ENCODE measurements around the gene CCDC70.
A peak's percentile ranks its signal among the peaks of the same experiment; 100 is the strongest.

The CCDC70 gene

GRCh38 chr13:51831519-51831918 is 30.2 kb upstream of the CCDC70 start:
- H3K4me3 ChIP-seq, result no peak overlapping the region
- no peaks in the 10 kb centered on the region for H3K36me3 ChIP-seq
- no peaks in the 10 kb centered on the region for H3K9me3 ChIP-seq
- no peak overlapping the region for H3K27ac ChIP-seq
- no peaks in the 10 kb centered on the region for H3K27me3 ChIP-seq
- TF ChIP-seq, protein P1, sequence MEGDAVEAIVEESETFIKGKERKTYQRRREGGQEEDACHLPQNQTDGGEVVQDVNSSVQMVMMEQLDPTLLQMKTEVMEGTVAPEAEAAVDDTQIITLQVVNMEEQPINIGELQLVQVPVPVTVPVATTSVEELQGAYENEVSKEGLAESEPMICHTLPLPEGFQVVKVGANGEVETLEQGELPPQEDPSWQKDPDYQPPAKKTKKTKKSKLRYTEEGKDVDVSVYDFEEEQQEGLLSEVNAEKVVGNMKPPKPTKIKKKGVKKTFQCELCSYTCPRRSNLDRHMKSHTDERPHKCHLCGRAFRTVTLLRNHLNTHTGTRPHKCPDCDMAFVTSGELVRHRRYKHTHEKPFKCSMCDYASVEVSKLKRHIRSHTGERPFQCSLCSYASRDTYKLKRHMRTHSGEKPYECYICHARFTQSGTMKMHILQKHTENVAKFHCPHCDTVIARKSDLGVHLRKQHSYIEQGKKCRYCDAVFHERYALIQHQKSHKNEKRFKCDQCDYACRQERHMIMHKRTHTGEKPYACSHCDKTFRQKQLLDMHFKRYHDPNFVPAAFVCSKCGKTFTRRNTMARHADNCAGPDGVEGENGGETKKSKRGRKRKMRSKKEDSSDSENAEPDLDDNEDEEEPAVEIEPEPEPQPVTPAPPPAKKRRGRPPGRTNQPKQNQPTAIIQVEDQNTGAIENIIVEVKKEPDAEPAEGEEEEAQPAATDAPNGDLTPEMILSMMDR (IDR thresholded peaks at IDR 0.05), result no peak
- no peak for DNase-seq
- peaks cover 0 to 3% (median 0%) of the 10 kb centered on the region in 4 donors for H3K4me1 ChIP-seq
- intact Hi-C loops (cut with DNase I; ENCODE audit: low total_unique reads), result no loop called here

- peak in 1 of 2 donors; percentile 49 for DNase-seq
Measured at GRCh38 chr13:51832471-51833152, 29.2 kb upstream of the CCDC70 start.

DNA sequence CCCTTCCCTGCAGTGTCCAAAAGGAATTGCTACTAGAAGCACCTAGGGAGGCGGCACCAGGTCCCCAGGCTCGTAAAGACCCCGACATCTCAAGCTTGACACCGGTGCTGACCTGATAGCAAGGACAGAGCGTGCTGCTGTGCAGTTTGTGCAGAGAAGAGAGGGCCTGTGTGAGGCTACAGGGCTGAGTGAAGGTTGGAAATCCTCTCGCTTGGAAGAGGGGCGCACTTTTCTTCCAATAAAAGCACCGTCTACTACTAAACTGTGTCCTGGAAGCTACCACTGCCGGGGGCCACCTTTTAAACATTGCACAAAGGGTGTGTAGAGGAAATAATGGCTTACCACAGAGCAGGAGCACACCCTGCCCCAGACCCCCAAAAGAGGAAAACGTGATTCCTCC is 27.8 kb upstream of the CCDC70 start:
- Histone ChIP-seq H3K27me3 (no peaks in the 10 kb centered on the region), H3K4me3 (no peak overlapping the region), H3K9me3 (no peaks in the 10 kb centered on the region), H3K4me1 (no peaks in the 10 kb centered on the region), H3K36me3 (no peaks in the 10 kb centered on the region), H3K27ac (no peak overlapping the region)
- intact Hi-C loops (cut with DNase I; ENCODE audit: low total_unique reads), result no loop called here
- TF ChIP-seq, protein P1 (IDR thresholded peaks at IDR 0.05), result no peak
- DNase-seq, result no peak

More at GRCh38 chr13:51832471-51833152, 29.2 kb upstream of the CCDC70 start:
- TF ChIP-seq, protein P1 (IDR thresholded peaks at IDR 0.05), result peak; percentile 52 to 55
- H3K36me3 ChIP-seq, result no peaks in the 10 kb centered on the region
- intact Hi-C loops (cut with DNase I; ENCODE audit: low total_unique reads), result no loop called here
- no peaks in the 10 kb centered on the region for H3K27me3 ChIP-seq
- H3K9me3 ChIP-seq, result no peaks in the 10 kb centered on the region
- no peak overlapping the region for H3K4me3 ChIP-seq
- no peaks in the 10 kb centered on the region for H3K4me1 ChIP-seq
- no peak overlapping the region for H3K27ac ChIP-seq

- intact Hi-C loops (cut with DNase I; ENCODE audit: low total_unique reads), result no loop called here
- Histone ChIP-seq H3K4me3 (no peak overlapping the region), H3K4me1 (no peaks in the 10 kb centered on the region), H3K36me3 (no peaks in the 10 kb centered on the region), H3K27ac (no peak overlapping the region), H3K9me3 (no peaks in the 10 kb centered on the region), H3K27me3 (no peaks in the 10 kb centered on the region)
- TF ChIP-seq, protein P1 (IDR thresholded peaks at IDR 0.05), result no peak
- no peak for DNase-seq
Measured at GRCh38 chr13:51834581-51835171, 27.1 kb upstream of the CCDC70 start.

GRCh38 chr13:51837016-51837415 is 24.8 kb upstream of the CCDC70 start:
- Histone ChIP-seq H3K4me1 (no peaks in the 10 kb centered on the region), H3K36me3 (no peaks in the 10 kb centered on the region), H3K27ac (no peak overlapping the region), H3K9me3 (no peaks in the 10 kb centered on the region), H3K4me3 (no peak overlapping the region), H3K27me3 (no peaks in the 10 kb centered on the region)
- no peak for DNase-seq
- TF ChIP-seq, protein P1 (IDR thresholded peaks at IDR 0.05), result no peak
- intact Hi-C loops (cut with DNase I; ENCODE audit: low total_unique reads), result no loop called here

Measured in tibial artery (tissue), 4 donors.